Vagina (tissue), 2 donors: ENCODE data around the gene AMY2B.
"Not testable (repeated sequence)": the region's sequence is repeated elsewhere in the genome, so short reads cannot be mapped to it uniquely, and the experiment has no call there.

Experiments used
- CTCF ChIP-seq, 3 experiments: fragments of 450-650 bp in 2 of 3; fragments of 200-600 bp in 1 of 3; sonication (generic) in 1 of 3; IDR thresholded peaks; one replicate each; pipeline ENCODE4 v1.5.1; 2017 to 2019; ENCODE audit warnings: antibody characterized with exemption in 3 of 3, mild to moderate bottlenecking in 2 of 3, moderate library complexity in 2 of 3
- POLR2A ChIP-seq, 2 donors: fragments of 450-650 bp; IDR thresholded peaks; one replicate each; pipeline ENCODE4 v1.6.1; 2017; ENCODE audit warnings: antibody characterized with exemption in 2 of 2, mild to moderate bottlenecking in 2 of 2, moderate library complexity in 2 of 2
- POLR2AphosphoS5 ChIP-seq, 2 donors: sonication (generic); formaldehyde crosslinking; IDR thresholded peaks; one replicate each; pipeline ENCODE4 v1.9.0; 2017; ENCODE audit warnings: antibody characterized with exemption in 2 of 2, mild to moderate bottlenecking in 2 of 2, low read depth in 1 of 2; ENCODE audit not compliant: insufficient read depth in 1 of 2

- not testable (repeated sequence) for TF ChIP-seq CTCF (IDR thresholded peaks at IDR 0.05); POLR2A (IDR thresholded peaks at IDR 0.05); POLR2AphosphoS5 (IDR thresholded peaks at IDR 0.05; ENCODE audit: insufficient read depth in 1 of 2, low read depth in 1 of 2)
These were observed 56.0 kb downstream of the AMY2B start for GRCh38 chr1:103627436-103627835.
